Measurements from ENCODE around the gene PSMD2. TPM values are rescaled to one million over a fixed set of nuclear protein-coding genes. Genes with fewer than 3 reads are reported as not detected.

Gene PSMD2
- total RNA-seq, 1 donor from 2014 or later = 259 TPM

GRCh38 chr3:184282941-184283340 is 16.1 kb upstream of the PSMD2 start:
- Histone ChIP-seq H3K4me3 (ENCODE audit: low read length in 3 of 3) (no peak overlapping the region), H3K27ac (ENCODE audit: low read depth, low read length) (no peak overlapping the region), H3K36me3 (ENCODE audit: control insufficient read depth in 3 of 3, insufficient read depth in 3 of 3, low read length in 3 of 3) (no peaks in the 10 kb centered on the region), H3K27me3 (ENCODE audit: control insufficient read depth in 3 of 3, insufficient read depth in 3 of 3, low read length in 3 of 3) (peaks cover under 1 to 8% (median 5%) of the 10 kb centered on the region in 3 donors), H3K9ac (ENCODE audit: low read depth in 1 of 3, low read length in 3 of 3) (no peak overlapping the region), H3K9me3 (ENCODE audit: control insufficient read depth in 3 of 3, low read length in 3 of 3) (no peaks in the 10 kb centered on the region), H3K4me1 (ENCODE audit: control insufficient read depth in 3 of 3, insufficient read depth in 3 of 3, low read length in 3 of 3) (no peaks in the 10 kb centered on the region)

- H3K36me3 ChIP-seq (ENCODE audit: control insufficient read depth in 3 of 3, insufficient read depth in 3 of 3, low read length in 3 of 3) = no peaks in the 10 kb centered on the region
- H3K4me1 ChIP-seq (ENCODE audit: control insufficient read depth in 3 of 3, insufficient read depth in 3 of 3, low read length in 3 of 3) = no peaks in the 10 kb centered on the region
- H3K9me3 ChIP-seq (ENCODE audit: control insufficient read depth in 3 of 3, low read length in 3 of 3) = no peaks in the 10 kb centered on the region
- H3K4me3 ChIP-seq (ENCODE audit: low read length in 3 of 3) = no peak overlapping the region
- H3K9ac ChIP-seq (ENCODE audit: low read depth in 1 of 3, low read length in 3 of 3) = no peak overlapping the region
- H3K27me3 ChIP-seq (ENCODE audit: control insufficient read depth in 3 of 3, insufficient read depth in 3 of 3, low read length in 3 of 3) = peaks cover 0 to 7% (median 3%) of the 10 kb centered on the region in 3 donors
- no peak overlapping the region for H3K27ac ChIP-seq (ENCODE audit: low read depth, low read length)
Observed at GRCh38 chr3:184283681-184284080, 15.4 kb upstream of the PSMD2 start.

GRCh38 chr3:184284696-184285095 is 14.3 kb upstream of the PSMD2 start:
- Histone ChIP-seq H3K4me1 (ENCODE audit: control insufficient read depth in 3 of 3, insufficient read depth in 3 of 3, low read length in 3 of 3) (no peaks in the 10 kb centered on the region), H3K4me3 (ENCODE audit: low read length in 3 of 3) (no peak overlapping the region), H3K36me3 (ENCODE audit: control insufficient read depth in 3 of 3, insufficient read depth in 3 of 3, low read length in 3 of 3) (no peaks in the 10 kb centered on the region), H3K9ac (ENCODE audit: low read depth in 1 of 3, low read length in 3 of 3) (no peak overlapping the region), H3K27ac (ENCODE audit: low read depth, low read length) (no peak overlapping the region), H3K27me3 (ENCODE audit: control insufficient read depth in 3 of 3, insufficient read depth in 3 of 3, low read length in 3 of 3) (peaks cover 0 to 7% (median 6%) of the 10 kb centered on the region in 3 donors), H3K9me3 (ENCODE audit: control insufficient read depth in 3 of 3, low read length in 3 of 3) (no peaks in the 10 kb centered on the region)

GRCh38 chr3:184289426-184289938 is 9.6 kb upstream of the PSMD2 start:
- no peak overlapping the region for H3K4me3 ChIP-seq (ENCODE audit: low read length in 3 of 3)
- no peak overlapping the region for H3K27ac ChIP-seq (ENCODE audit: low read depth, low read length)
- H3K9me3 ChIP-seq (ENCODE audit: control insufficient read depth in 3 of 3, low read length in 3 of 3) = no peaks in the 10 kb centered on the region
- H3K9ac ChIP-seq (ENCODE audit: low read depth in 1 of 3, low read length in 3 of 3) = no peak overlapping the region
- H3K36me3 ChIP-seq (ENCODE audit: control insufficient read depth in 3 of 3, insufficient read depth in 3 of 3, low read length in 3 of 3) = no peaks in the 10 kb centered on the region
- peaks cover 0 to 6% (median 5%) of the 10 kb centered on the region in 3 donors for H3K27me3 ChIP-seq (ENCODE audit: control insufficient read depth in 3 of 3, insufficient read depth in 3 of 3, low read length in 3 of 3)
- H3K4me1 ChIP-seq (ENCODE audit: control insufficient read depth in 3 of 3, insufficient read depth in 3 of 3, low read length in 3 of 3) = no peaks in the 10 kb centered on the region

- no peaks in the 10 kb centered on the region for H3K4me1 ChIP-seq (ENCODE audit: control insufficient read depth in 3 of 3, insufficient read depth in 3 of 3, low read length in 3 of 3)
- no peak overlapping the region for H3K4me3 ChIP-seq (ENCODE audit: low read length in 3 of 3)
- H3K36me3 ChIP-seq (ENCODE audit: control insufficient read depth in 3 of 3, insufficient read depth in 3 of 3, low read length in 3 of 3) = no peaks in the 10 kb centered on the region
- no peak overlapping the region for H3K9ac ChIP-seq (ENCODE audit: low read depth in 1 of 3, low read length in 3 of 3)
- peaks cover 0 to 6% (median 5%) of the 10 kb centered on the region in 3 donors for H3K27me3 ChIP-seq (ENCODE audit: control insufficient read depth in 3 of 3, insufficient read depth in 3 of 3, low read length in 3 of 3)
- no peak overlapping the region for H3K27ac ChIP-seq (ENCODE audit: low read depth, low read length)
- H3K9me3 ChIP-seq (ENCODE audit: control insufficient read depth in 3 of 3, low read length in 3 of 3) = no peaks in the 10 kb centered on the region
Observed at GRCh38 chr3:184290331-184290730, 8.7 kb upstream of the PSMD2 start.

GRCh38 chr3:184291044-184291737 is 7.8 kb upstream of the PSMD2 start:
- no peaks in the 10 kb centered on the region for H3K36me3 ChIP-seq (ENCODE audit: control insufficient read depth in 3 of 3, insufficient read depth in 3 of 3, low read length in 3 of 3)
- no peaks in the 10 kb centered on the region for H3K4me1 ChIP-seq (ENCODE audit: control insufficient read depth in 3 of 3, insufficient read depth in 3 of 3, low read length in 3 of 3)
- no peak overlapping the region for H3K27ac ChIP-seq (ENCODE audit: low read depth, low read length)
- no peaks in the 10 kb centered on the region for H3K9me3 ChIP-seq (ENCODE audit: control insufficient read depth in 3 of 3, low read length in 3 of 3)
- H3K27me3 ChIP-seq (ENCODE audit: control insufficient read depth in 3 of 3, insufficient read depth in 3 of 3, low read length in 3 of 3) = peaks cover 0 to 5% (median 4%) of the 10 kb centered on the region in 3 donors
- no peak overlapping the region for H3K4me3 ChIP-seq (ENCODE audit: low read length in 3 of 3)
- H3K9ac ChIP-seq (ENCODE audit: low read depth in 1 of 3, low read length in 3 of 3) = no peak overlapping the region

- Histone ChIP-seq H3K9ac (ENCODE audit: low read depth in 1 of 3, low read length in 3 of 3) (no peak overlapping the region), H3K4me3 (ENCODE audit: low read length in 3 of 3) (no peak overlapping the region), H3K27me3 (ENCODE audit: control insufficient read depth in 3 of 3, insufficient read depth in 3 of 3, low read length in 3 of 3) (peaks cover 0 to 3% (median 2%) of the 10 kb centered on the region in 3 donors), H3K36me3 (ENCODE audit: control insufficient read depth in 3 of 3, insufficient read depth in 3 of 3, low read length in 3 of 3) (no peaks in the 10 kb centered on the region), H3K4me1 (ENCODE audit: control insufficient read depth in 3 of 3, insufficient read depth in 3 of 3, low read length in 3 of 3) (no peaks in the 10 kb centered on the region), H3K9me3 (ENCODE audit: control insufficient read depth in 3 of 3, low read length in 3 of 3) (no peaks in the 10 kb centered on the region), H3K27ac (ENCODE audit: low read depth, low read length) (no peak overlapping the region)
Observed at GRCh38 chr3:184291738-184292445, 7.1 kb upstream of the PSMD2 start.

- no peaks in the 10 kb centered on the region for H3K27me3 ChIP-seq (ENCODE audit: control insufficient read depth in 3 of 3, insufficient read depth in 3 of 3, low read length in 3 of 3)
- peaks cover 9 to 16% (median 11%) of the 10 kb centered on the region in 3 donors for H3K4me1 ChIP-seq (ENCODE audit: control insufficient read depth in 3 of 3, insufficient read depth in 3 of 3, low read length in 3 of 3)
- peaks cover 5 to 11% (median 6%) of the 10 kb centered on the region in 3 donors for H3K36me3 ChIP-seq (ENCODE audit: control insufficient read depth in 3 of 3, insufficient read depth in 3 of 3, low read length in 3 of 3)
- no peak overlapping the region for H3K4me3 ChIP-seq (ENCODE audit: low read length in 3 of 3)
- no peaks in the 10 kb centered on the region for H3K9me3 ChIP-seq (ENCODE audit: control insufficient read depth in 3 of 3, low read length in 3 of 3)
- H3K27ac ChIP-seq (ENCODE audit: low read depth, low read length) = no peak overlapping the region
- no peak overlapping the region for H3K9ac ChIP-seq (ENCODE audit: low read depth in 1 of 3, low read length in 3 of 3)
Observed at GRCh38 chr3:184295771-184296170, 3.3 kb upstream of the PSMD2 start.

- Histone ChIP-seq H3K9me3 (ENCODE audit: control insufficient read depth in 3 of 3, low read length in 3 of 3) (no peaks in the 10 kb centered on the region), H3K4me1 (ENCODE audit: control insufficient read depth in 3 of 3, insufficient read depth in 3 of 3, low read length in 3 of 3) (peaks cover 9 to 17% (median 11%) of the 10 kb centered on the region in 3 donors), H3K36me3 (ENCODE audit: control insufficient read depth in 3 of 3, insufficient read depth in 3 of 3, low read length in 3 of 3) (peaks cover 12 to 17% (median 13%) of the 10 kb centered on the region in 3 donors), H3K4me3 (ENCODE audit: low read length in 3 of 3) (no peak overlapping the region), H3K27me3 (ENCODE audit: control insufficient read depth in 3 of 3, insufficient read depth in 3 of 3, low read length in 3 of 3) (no peaks in the 10 kb centered on the region), H3K27ac (ENCODE audit: low read depth, low read length) (no peak overlapping the region), H3K9ac (ENCODE audit: low read depth in 1 of 3, low read length in 3 of 3) (no peak overlapping the region)
Observed at GRCh38 chr3:184296616-184297015, 2.4 kb upstream of the PSMD2 start.
